ENCODE results near the gene HIGD1C. TPM values are rescaled to one million over a fixed set of nuclear protein-coding genes. Genes with fewer than 3 reads are reported as not detected.

Gene HIGD1C
- total and polyA plus RNA-seq, 12 donors, result not detected

DNA sequence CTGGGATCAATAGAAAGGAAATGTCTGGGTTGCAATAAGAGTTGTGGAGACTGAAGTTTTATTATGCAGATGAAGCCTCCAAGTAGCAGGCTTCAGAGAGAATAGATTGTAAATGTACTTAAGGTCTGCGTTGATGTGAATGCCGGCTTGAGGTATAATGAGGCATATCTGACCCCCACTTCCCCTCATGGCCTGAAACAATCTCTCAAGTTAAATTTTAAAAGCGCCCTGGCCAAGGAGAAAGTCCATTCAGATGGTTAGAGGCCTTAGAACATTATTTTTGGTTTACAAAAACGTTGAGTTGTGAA lies 28.3 kb upstream of the HIGD1C start:
- DNase-seq, result no peak
- 0 to 1% (median 0%) methylated on average over 4 of the region's 4 CpGs for WGBS, 4 donors
- TF ChIP-seq, protein P1, sequence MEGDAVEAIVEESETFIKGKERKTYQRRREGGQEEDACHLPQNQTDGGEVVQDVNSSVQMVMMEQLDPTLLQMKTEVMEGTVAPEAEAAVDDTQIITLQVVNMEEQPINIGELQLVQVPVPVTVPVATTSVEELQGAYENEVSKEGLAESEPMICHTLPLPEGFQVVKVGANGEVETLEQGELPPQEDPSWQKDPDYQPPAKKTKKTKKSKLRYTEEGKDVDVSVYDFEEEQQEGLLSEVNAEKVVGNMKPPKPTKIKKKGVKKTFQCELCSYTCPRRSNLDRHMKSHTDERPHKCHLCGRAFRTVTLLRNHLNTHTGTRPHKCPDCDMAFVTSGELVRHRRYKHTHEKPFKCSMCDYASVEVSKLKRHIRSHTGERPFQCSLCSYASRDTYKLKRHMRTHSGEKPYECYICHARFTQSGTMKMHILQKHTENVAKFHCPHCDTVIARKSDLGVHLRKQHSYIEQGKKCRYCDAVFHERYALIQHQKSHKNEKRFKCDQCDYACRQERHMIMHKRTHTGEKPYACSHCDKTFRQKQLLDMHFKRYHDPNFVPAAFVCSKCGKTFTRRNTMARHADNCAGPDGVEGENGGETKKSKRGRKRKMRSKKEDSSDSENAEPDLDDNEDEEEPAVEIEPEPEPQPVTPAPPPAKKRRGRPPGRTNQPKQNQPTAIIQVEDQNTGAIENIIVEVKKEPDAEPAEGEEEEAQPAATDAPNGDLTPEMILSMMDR (IDR thresholded peaks at IDR 0.05), result no peak
- no peak for TF ChIP-seq POLR2A (IDR thresholded peaks at IDR 0.05)
- peak overlapping the region; percentile 84 to 94 (median 88) for H3K27ac ChIP-seq
- H3K36me3 ChIP-seq (replicated peaks in 1 of 2), result no peaks in the 10 kb centered on the region
- peaks cover 34 to 47% of the 10 kb centered on the region in 2 donors for H3K4me1 ChIP-seq (replicated peaks in 1 of 2)
- H3K9me3 ChIP-seq (replicated peaks in 1 of 3), result no peaks in the 10 kb centered on the region
- intact Hi-C loops (cut with DNase I), result no loop called here
- no peaks in the 10 kb centered on the region for H3K27me3 ChIP-seq
- H3K4me3 ChIP-seq, result peak overlapping the region in 2 of 4 donors; percentile 70 to 91

DNA sequence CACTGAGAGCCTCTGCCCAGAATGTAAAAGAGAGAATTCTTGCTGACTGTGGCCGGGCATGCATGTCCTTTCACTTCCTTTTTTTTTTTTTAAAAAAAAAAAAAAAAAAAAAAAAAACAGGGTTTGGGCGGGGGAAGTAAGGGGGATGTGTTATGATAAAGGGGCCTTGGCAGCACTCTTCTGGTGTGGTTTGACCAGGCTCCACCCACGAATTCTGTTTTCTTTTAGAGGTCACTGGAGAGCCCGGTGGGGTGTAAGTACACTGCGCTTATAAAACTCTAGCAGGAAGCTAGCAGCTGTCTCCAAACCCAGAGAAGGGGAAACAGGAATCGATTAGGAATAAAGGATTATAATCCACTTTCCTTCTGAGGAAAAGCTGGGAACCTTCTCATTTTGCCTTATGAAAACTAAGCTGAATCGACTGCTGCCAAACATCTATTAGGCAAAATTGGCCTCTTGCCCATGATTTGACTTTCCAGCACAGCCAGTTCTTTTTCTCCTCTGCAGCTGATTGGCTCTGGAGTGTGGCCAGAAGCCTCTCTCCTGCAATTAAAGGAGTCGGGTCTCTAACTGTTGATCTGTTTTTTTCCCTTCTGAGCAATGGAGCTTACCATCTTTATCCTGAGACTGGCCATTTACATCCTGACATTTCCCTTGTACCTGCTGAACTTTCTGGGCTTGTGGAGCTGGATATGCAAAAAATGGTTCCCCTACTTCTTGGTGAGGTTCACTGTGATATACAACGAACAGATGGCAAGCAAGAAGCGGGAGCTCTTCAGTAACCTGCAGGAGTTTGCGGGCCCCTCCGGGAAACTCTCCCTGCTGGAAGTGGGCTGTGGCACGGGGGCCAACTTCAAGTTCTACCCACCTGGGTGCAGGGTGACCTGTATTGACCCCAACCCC lies 27.7 kb upstream of the HIGD1C start:
- Histone ChIP-seq H3K36me3 (replicated peaks in 1 of 2) (peaks cover 0 to 2% of the 10 kb centered on the region in 2 donors), H3K9me3 (replicated peaks in 1 of 3) (no peaks in the 10 kb centered on the region), H3K27ac (peak overlapping the region; percentile 84 to 94 (median 88)), H3K4me3 (peak overlapping the region; percentile 20 to 91 (median 74)), H3K27me3 (no peaks in the 10 kb centered on the region), H3K4me1 (replicated peaks in 1 of 2) (peaks cover 37 to 53% of the 10 kb centered on the region in 2 donors)
- TF ChIP-seq, protein P1 (IDR thresholded peaks at IDR 0.05), result no peak
- TF ChIP-seq POLR2A (IDR thresholded peaks at IDR 0.05), result peak in 1 of 2 donors; percentile 86
- peak; percentile 93 to 98 (median 96) for DNase-seq
- intact Hi-C loops (cut with DNase I), result loop anchor here in 1 of 2 donors (5.0 kb wide), 1 partner anchor 58 kb away; no protein-coding TSS in a partner anchor
- 0 to 3% (median 1%) methylated on average over 12 to 13 of the region's 13 CpGs for WGBS, 4 donors

DNA sequence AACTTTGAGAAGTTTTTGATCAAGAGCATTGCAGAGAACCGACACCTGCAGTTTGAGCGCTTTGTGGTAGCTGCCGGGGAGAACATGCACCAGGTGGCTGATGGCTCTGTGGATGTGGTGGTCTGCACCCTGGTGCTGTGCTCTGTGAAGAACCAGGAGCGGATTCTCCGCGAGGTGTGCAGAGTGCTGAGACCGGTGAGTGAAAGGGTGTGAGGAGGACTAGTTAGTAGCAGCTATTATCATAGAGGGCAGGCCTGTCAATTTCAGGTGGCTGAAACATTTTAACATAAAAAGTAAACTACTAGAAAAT lies 27.0 kb upstream of the HIGD1C start:
- no peaks in the 10 kb centered on the region for H3K9me3 ChIP-seq (replicated peaks in 1 of 3)
- peak overlapping the region; percentile 20 to 91 (median 74) for H3K4me3 ChIP-seq
- H3K27me3 ChIP-seq, result no peaks in the 10 kb centered on the region
- peak overlapping the region; percentile 83 to 94 (median 88) for H3K27ac ChIP-seq
- H3K36me3 ChIP-seq (replicated peaks in 1 of 2), result peaks cover 0 to 8% of the 10 kb centered on the region in 2 donors
- DNase-seq, result peak in 1 of 7 donors; percentile 21
- WGBS, 4 donors, result 0 to 4% (median 3%) methylated on average over 5 to 7 of the region's 7 CpGs
- intact Hi-C loops (cut with DNase I), result loop anchor here in 1 of 2 donors (5.0 kb wide), 1 partner anchor 57 kb away; no protein-coding TSS in a partner anchor
- peaks cover 37 to 56% of the 10 kb centered on the region in 2 donors for H3K4me1 ChIP-seq (replicated peaks in 1 of 2)
- TF ChIP-seq, protein P1 (IDR thresholded peaks at IDR 0.05), result no peak
- no peak for TF ChIP-seq POLR2A (IDR thresholded peaks at IDR 0.05)

DNA sequence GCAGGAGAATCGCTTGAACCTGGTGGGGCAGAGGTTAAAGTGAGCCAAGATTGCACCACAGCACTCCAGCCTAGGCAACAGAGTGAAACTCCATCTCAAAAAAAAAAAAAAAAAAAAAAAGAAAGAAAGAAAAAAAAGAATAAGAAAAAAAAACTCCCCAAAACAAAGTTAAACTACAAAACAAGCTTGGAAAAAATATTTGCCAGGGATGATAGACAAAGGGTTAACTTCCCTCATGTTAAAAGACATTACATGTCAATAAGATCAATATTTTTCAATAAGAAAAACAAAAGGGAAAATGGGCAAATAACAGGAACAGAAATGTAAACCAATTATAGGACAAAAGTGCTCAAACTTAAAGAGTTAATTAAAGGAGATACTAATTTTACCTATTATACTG lies 26.4 kb upstream of the HIGD1C start:
- H3K4me3 ChIP-seq, result peak overlapping the region in 2 of 4 donors; percentile 70 to 91
- peak overlapping the region in 4 of 5 donors; percentile 2 to 94 (median 66) for H3K27ac ChIP-seq
- no peaks in the 10 kb centered on the region for H3K9me3 ChIP-seq (replicated peaks in 1 of 3)
- H3K27me3 ChIP-seq, result no peaks in the 10 kb centered on the region
- peak in 1 of 7 donors; percentile 21 for DNase-seq
- peaks cover 0 to 14% of the 10 kb centered on the region in 2 donors for H3K36me3 ChIP-seq (replicated peaks in 1 of 2)
- H3K4me1 ChIP-seq (replicated peaks in 1 of 2), result peaks cover 37 to 56% of the 10 kb centered on the region in 2 donors
- no peak for TF ChIP-seq POLR2A (IDR thresholded peaks at IDR 0.05)
- TF ChIP-seq, protein P1 (IDR thresholded peaks at IDR 0.05), result no peak
- intact Hi-C loops (cut with DNase I), result loop anchor here in 1 of 2 donors (5.0 kb wide), 1 partner anchor 56 kb away; no protein-coding TSS in a partner anchor
- WGBS, 4 donors, result 4 to 15% (median 11%) methylated on average over 1 of the region's 1 CpG

Measured in adrenal gland (tissue), 12 donors.